DND-41 (cell line): Measurements from ENCODE around the gene KLHL10.
"Not testable (repeated sequence)": the region's sequence is repeated elsewhere in the genome, so short reads cannot be mapped to it uniquely, and the experiment has no call there.

Experiments
- ATAC-seq: fragments of 200-7000 bp; cut with Tn5 transposase; 3 replicates; pipeline ENCODE4 v1.9.1; 2021; ENCODE audit warnings: low read depth; ENCODE audit not compliant: insufficient read depth
- DNase-seq: peaks from one replicate; pipeline ENCODE4 v3.0.0-alpha.2; 2020
- H2AFZ ChIP-seq: 2 replicates; pipeline ENCODE4 v1.6.0; 2012; ENCODE audit warnings: low read depth, low read length
- H3K27ac ChIP-seq: 2 replicates; pipeline ENCODE4 v1.5.1; 2012; ENCODE audit warnings: low read length, inconsistent platforms
- H3K27me3 ChIP-seq: fragments of 200-600 bp; sonication (generic); 2 replicates; pipeline ENCODE4 v1.6.0; 2012; ENCODE audit warnings: low read length, mild to moderate bottlenecking, inconsistent platforms; ENCODE audit not compliant: insufficient read depth, poor library complexity
- H3K36me3 ChIP-seq: 2 replicates; pipeline ENCODE4 v1.5.1; 2012; ENCODE audit warnings: low read length, inconsistent platforms; ENCODE audit not compliant: insufficient read depth
- H3K4me1 ChIP-seq: 2 replicates; pipeline ENCODE4 v1.5.1; 2012; ENCODE audit warnings: mild to moderate bottlenecking, low read length; ENCODE audit not compliant: insufficient read depth
- H3K4me2 ChIP-seq: 2 replicates; pipeline ENCODE4 v1.6.0; 2012; ENCODE audit warnings: mild to moderate bottlenecking, moderate library complexity, low read length, inconsistent platforms; ENCODE audit not compliant: insufficient read depth
- H3K4me3 ChIP-seq, 2 experiments: fragments of 200-600 bp in 1 of 2; shearing (Covaris generic) in 1 of 2; 2 replicates each; pipeline ENCODE4 v1.5.1; 2012 to 2016; ENCODE audit warnings: inconsistent platforms in 2 of 2, low read length in 2 of 2, mild to moderate bottlenecking in 2 of 2, low read depth in 1 of 2, moderate library complexity in 1 of 2
- H3K79me2 ChIP-seq: 2 replicates; pipeline ENCODE4 v1.6.0; 2012; ENCODE audit warnings: low read length, inconsistent platforms; ENCODE audit not compliant: insufficient read depth
- H3K9ac ChIP-seq: 2 replicates; pipeline ENCODE4 v1.6.0; 2012; ENCODE audit warnings: low read depth, mild to moderate bottlenecking, inconsistent platforms, low read length, moderate library complexity
- H3K9me3 ChIP-seq: 2 replicates; pipeline ENCODE4 v1.5.1; 2012; ENCODE audit warnings: low read length, moderate library complexity, mild to moderate bottlenecking, inconsistent platforms; ENCODE audit not compliant: insufficient read depth, severe bottlenecking
- H4K20me1 ChIP-seq: 2 replicates; pipeline ENCODE4 v1.6.0; 2012; ENCODE audit warnings: low read length; ENCODE audit not compliant: insufficient read depth
- EZH2 ChIP-seq: IDR thresholded peaks from 3 replicates; pipeline ENCODE4 v1.6.1; 2012; ENCODE audit warnings: borderline replicate concordance, low read depth, mild to moderate bottlenecking, moderate library complexity, low read length, inconsistent platforms; ENCODE audit not compliant: severe bottlenecking
- TF ChIP-seq, protein P1 (sequence below): IDR thresholded peaks from 2 replicates; pipeline ENCODE4 v1.5.1; 2012; ENCODE audit warnings: borderline replicate concordance, low read length, moderate library complexity, mild to moderate bottlenecking; ENCODE audit not compliant: poor library complexity, severe bottlenecking; ENCODE audit errors: extremely low read depth

The KLHL10 gene

DNA sequence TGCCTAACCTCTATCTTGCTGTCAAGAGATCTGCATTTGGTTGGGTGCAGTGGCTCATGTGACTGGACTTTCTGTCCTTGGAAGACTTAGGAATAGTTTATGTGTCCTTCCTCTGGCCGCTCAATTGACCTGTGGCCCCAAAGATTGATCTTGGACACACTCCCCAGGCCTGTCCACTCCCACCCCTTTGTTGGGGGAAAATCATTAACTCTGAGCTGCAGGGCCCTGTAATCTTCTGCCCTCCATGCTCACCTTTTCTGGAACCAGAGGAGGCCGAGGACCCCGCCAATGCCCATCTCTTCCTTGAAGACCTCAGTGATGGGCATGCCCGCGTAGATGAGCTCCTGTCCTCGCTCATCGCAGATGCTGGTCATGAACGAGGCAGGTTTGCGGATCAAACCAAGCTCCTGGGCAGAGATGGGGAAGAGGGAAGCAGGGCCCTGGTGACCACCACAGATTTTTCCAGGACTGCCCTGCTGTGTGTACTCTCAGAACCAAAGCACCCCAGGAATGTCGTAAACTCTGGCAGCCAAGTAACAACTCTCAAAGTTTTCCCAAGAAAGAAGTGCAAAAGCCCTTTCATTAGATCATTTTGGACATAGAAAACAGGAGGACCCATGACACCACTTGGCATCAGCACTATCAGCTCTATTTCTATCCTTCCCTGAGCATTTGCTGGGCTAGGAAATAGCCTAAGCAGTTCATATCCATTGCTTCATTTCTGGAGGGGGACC is 36.1 kb downstream of the KLHL10 start:
- no peak overlapping the region for H3K4me3 ChIP-seq
- no peak for ATAC-seq
- H3K36me3 ChIP-seq, result peaks cover 75% of the 10 kb centered on the region
- H4K20me1 ChIP-seq, result no peaks in the 10 kb centered on the region
- no peaks in the 10 kb centered on the region for H3K27me3 ChIP-seq
- TF ChIP-seq EZH2, result no peak
- TF ChIP-seq, protein P1, sequence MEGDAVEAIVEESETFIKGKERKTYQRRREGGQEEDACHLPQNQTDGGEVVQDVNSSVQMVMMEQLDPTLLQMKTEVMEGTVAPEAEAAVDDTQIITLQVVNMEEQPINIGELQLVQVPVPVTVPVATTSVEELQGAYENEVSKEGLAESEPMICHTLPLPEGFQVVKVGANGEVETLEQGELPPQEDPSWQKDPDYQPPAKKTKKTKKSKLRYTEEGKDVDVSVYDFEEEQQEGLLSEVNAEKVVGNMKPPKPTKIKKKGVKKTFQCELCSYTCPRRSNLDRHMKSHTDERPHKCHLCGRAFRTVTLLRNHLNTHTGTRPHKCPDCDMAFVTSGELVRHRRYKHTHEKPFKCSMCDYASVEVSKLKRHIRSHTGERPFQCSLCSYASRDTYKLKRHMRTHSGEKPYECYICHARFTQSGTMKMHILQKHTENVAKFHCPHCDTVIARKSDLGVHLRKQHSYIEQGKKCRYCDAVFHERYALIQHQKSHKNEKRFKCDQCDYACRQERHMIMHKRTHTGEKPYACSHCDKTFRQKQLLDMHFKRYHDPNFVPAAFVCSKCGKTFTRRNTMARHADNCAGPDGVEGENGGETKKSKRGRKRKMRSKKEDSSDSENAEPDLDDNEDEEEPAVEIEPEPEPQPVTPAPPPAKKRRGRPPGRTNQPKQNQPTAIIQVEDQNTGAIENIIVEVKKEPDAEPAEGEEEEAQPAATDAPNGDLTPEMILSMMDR, result no peak
- no peak overlapping the region for H3K27ac ChIP-seq
- no peaks in the 10 kb centered on the region for H3K79me2 ChIP-seq
- H3K4me2 ChIP-seq, result no peak overlapping the region
- no peak overlapping the region for H3K9ac ChIP-seq
- DNase-seq, result no peak
- no peak overlapping the region for H2AFZ ChIP-seq
- H3K9me3 ChIP-seq, result no peaks in the 10 kb centered on the region
- no peaks in the 10 kb centered on the region for H3K4me1 ChIP-seq

DNA sequence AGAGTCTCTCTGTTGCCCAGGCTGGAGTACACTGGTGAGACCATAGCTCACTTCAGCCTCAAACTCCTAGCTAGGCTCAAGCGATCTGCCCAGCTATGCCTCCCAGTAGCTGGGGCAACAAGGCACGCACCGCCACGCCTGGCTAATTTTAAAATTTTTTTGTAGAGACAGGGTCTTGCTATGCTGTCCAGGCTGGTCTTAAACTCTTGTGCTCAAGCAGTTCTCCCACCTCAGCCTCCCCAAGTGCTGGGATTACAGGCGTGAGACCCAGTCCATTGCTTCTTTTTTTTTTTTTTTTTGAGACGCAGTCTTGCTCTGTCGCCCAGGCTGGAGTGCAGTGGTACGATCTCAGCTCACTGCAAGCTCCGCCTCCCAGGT is 36.7 kb downstream of the KLHL10 start:
- H3K4me2 ChIP-seq, DNase-seq, H3K79me2 ChIP-seq, H3K27ac ChIP-seq, H4K20me1 ChIP-seq, H3K27me3 ChIP-seq, H3K4me3 ChIP-seq, H3K9me3 ChIP-seq, H3K9ac ChIP-seq, H3K4me1 ChIP-seq, ATAC-seq, H2AFZ ChIP-seq: not testable (repeated sequence)
- peaks cover 74% of the 10 kb centered on the region for H3K36me3 ChIP-seq

DNA sequence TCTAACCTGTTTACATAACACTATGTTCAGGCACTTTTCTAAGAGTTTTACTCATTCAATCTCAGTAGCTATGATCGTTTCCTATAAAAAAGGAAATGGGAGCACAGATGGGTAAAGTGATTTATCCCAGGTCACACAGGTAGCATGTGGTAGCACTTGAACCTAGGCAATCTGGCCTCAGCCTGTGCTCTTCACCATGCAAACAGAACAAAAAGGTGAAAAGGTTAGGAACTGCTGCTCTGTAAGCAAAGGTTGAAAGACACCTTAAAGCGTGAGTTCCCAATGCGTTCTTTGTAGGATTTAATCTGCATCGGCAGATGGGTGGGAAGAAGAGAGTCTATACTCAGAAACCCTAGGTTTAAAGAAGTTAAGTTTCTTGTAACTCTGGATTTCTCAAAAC is 42.5 kb downstream of the KLHL10 start:
- Histone ChIP-seq H4K20me1 (no peaks in the 10 kb centered on the region; the same call in 1 of the 2 replicates), H3K4me2 (no peak overlapping the region), H3K27me3 (no peaks in the 10 kb centered on the region), H3K27ac (no peak overlapping the region), H3K4me3 (no peak overlapping the region), H2AFZ (no peak overlapping the region), H3K9ac (no peak overlapping the region), H3K4me1 (no peaks in the 10 kb centered on the region), H3K9me3 (no peaks in the 10 kb centered on the region), H3K36me3 (peaks cover 77% of the 10 kb centered on the region), H3K79me2 (no peaks in the 10 kb centered on the region; the same call in 1 of the 2 replicates)
- DNase-seq, result no peak
- no peak for ATAC-seq
- TF ChIP-seq EZH2, result no peak
- TF ChIP-seq, protein P1, result no peak

DNA sequence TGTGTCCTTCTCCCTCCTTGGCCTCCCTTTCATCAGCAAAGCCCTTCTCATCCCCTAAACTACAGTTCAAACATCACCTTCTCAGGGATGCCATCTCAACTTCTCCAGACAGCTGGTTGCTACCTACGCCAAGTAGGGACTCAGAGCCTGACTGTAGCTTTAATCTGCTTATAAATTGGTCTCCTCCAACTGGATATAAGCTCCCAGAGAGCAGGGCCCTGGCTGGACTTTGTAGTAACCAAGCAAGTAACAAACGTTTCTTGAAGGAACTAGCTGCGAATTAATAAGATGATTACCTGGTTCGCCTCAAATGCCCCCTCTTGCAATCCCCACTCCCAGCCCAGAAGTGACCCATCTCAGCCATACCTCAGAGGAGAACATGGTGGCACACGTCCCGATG is 45.1 kb downstream of the KLHL10 start:
- no peak for TF ChIP-seq EZH2
- TF ChIP-seq, protein P1, result no peak
- H3K36me3 ChIP-seq, result peaks cover 97% of the 10 kb centered on the region
- H3K4me3 ChIP-seq, result no peak overlapping the region
- peaks cover 7% of the 10 kb centered on the region for H4K20me1 ChIP-seq
- H3K9me3 ChIP-seq, result no peaks in the 10 kb centered on the region
- no peak overlapping the region for H3K27ac ChIP-seq
- DNase-seq, result no peak
- no peak for ATAC-seq
- H3K79me2 ChIP-seq, result peaks cover 3% of the 10 kb centered on the region
- H3K27me3 ChIP-seq, result no peaks in the 10 kb centered on the region
- no peak overlapping the region for H2AFZ ChIP-seq
- H3K9ac ChIP-seq, result no peak overlapping the region
- no peaks in the 10 kb centered on the region for H3K4me1 ChIP-seq
- no peak overlapping the region for H3K4me2 ChIP-seq
